Measurements from ENCODE around the gene SRPK1. TPM values are rescaled to one million over a fixed set of nuclear protein-coding genes. Genes with fewer than 3 reads are reported as not detected.

Gene SRPK1
- total and polyA plus RNA-seq, 10 of the 15 experiments (the other 5 are each of a cell fraction or from before 2014, with no cell fraction given) = 47.4 to 112 (median 85.8) TPM

- H3K4me3 ChIP-seq = no peak overlapping the region
- ChIA-PET CTCF (interaction anchor here (2.0 kb wide), 1 partner anchor 12 kb away, joined by 6 read pairs; no protein-coding TSS in a partner anchor), POLR2A (interaction anchor here (0.5 to 1.7 kb wide), 2 partner anchors 10 to 37 kb away, joined by 3 to 5 read pairs; no protein-coding TSS in a partner anchor), RAD21 (ENCODE audit: unreplicated experiment) (no interaction called here), SMC1A (ENCODE audit: uncharacterized antibody, unreplicated experiment) (interaction anchor here (0.8 to 1.7 kb wide), 4 partner anchors 10 to 292 kb away, joined by 3 to 4 read pairs (median 4); no protein-coding TSS in a partner anchor)
- DNase-seq (ENCODE audit: low read depth, low spot score) (no peak), FAIRE-seq (no peak), ATAC-seq (no peak)
- no peak overlapping the region for H3K9ac ChIP-seq (ENCODE audit: control insufficient read depth, insufficient read depth, low read length)
- peaks cover 25% of the 10 kb centered on the region for H3K79me2 ChIP-seq (ENCODE audit: control insufficient read depth, insufficient read depth, low read length)
- H3K4me1 ChIP-seq (ENCODE audit: control insufficient read depth, insufficient read depth, low read length) = no peaks in the 10 kb centered on the region
- 97% methylated on average over 8 of the region's 8 CpGs for WGBS (ENCODE audit: insufficient coverage, insufficient replicate concordance, low lambda C conversion rate, missing lambda C conversion rate)
- no peak overlapping the region for H3K27ac ChIP-seq (ENCODE audit: control insufficient read depth, insufficient read depth)
- H3K27me3 ChIP-seq (replicated peaks in 1 of 2; ENCODE audit: control insufficient read depth in 2 of 2, insufficient read depth in 2 of 2, low read length in 1 of 2) = no peaks in the 10 kb centered on the region
- H3K4me2 ChIP-seq (ENCODE audit: control insufficient read depth, insufficient read depth) = no peak overlapping the region
- intact Hi-C loops (cut with micrococcal nuclease; ENCODE audit: unreplicated experiment) = no loop called here
- TF ChIP-seq ZBED1 (IDR thresholded peaks at IDR 0.05; ENCODE audit: borderline replicate concordance) (no peak), MEF2A (IDR thresholded peaks at IDR 0.05; ENCODE audit: insufficient read depth, low read depth, low read length) (no peak), CREM (IDR thresholded peaks at IDR 0.05; ENCODE audit: low read depth) (no peak), NR2C2 (IDR thresholded peaks at IDR 0.05; ENCODE audit: borderline replicate concordance, control insufficient read depth, insufficient read length, low read depth) (no peak), BHLHE40 (IDR thresholded peaks at IDR 0.05; ENCODE audit: borderline replicate concordance in 1 of 2, low read depth in 2 of 2, low read length in 1 of 2) (no peak), ELK1 (IDR thresholded peaks at IDR 0.05; ENCODE audit: low read depth, low read length) (no peak), ZBTB40 (IDR thresholded peaks at IDR 0.05; ENCODE audit: borderline replicate concordance) (no peak), STAT3 (IDR thresholded peaks at IDR 0.05; ENCODE audit: low read depth, low read length) (no peak), GATAD2B (conservative IDR thresholded peaks at IDR 0.05; ENCODE audit: low read depth) (no peak), JUND (IDR thresholded peaks at IDR 0.05; ENCODE audit: low read depth, low read length) (no peak), RELA (IDR thresholded peaks at IDR 0.05; ENCODE audit: borderline replicate concordance, partially characterized antibody) (no peak), SIX5 (IDR thresholded peaks at IDR 0.05; ENCODE audit: low read depth, low read length, severe bottlenecking) (no peak), MTA2 (IDR thresholded peaks at IDR 0.05; ENCODE audit: low read depth) (no peak), RAD21 (IDR thresholded peaks at IDR 0.05; ENCODE audit: insufficient read depth, low read depth, low read length) (no peak), MTA3 (IDR thresholded peaks at IDR 0.05; ENCODE audit: borderline replicate concordance, low read length) (no peak), ATF7 (IDR thresholded peaks at IDR 0.05; ENCODE audit: low read depth) (no peak), ATF2 (IDR thresholded peaks at IDR 0.05; ENCODE audit: low read length) (no peak)
- peaks cover 20% of the 10 kb centered on the region for H3K9me3 ChIP-seq (replicated peaks; ENCODE audit: control insufficient read depth, insufficient read depth, low read length)
- no peaks in the 10 kb centered on the region for H4K20me1 ChIP-seq (ENCODE audit: control insufficient read depth, insufficient read depth)
- in situ Hi-C loops (cut with MboI) = no loop called here
- H2AFZ ChIP-seq (ENCODE audit: control insufficient read depth, low read depth, low read length) = no peak overlapping the region
- no TSS peak for BruUV-seq (replicated peaks)
- peaks cover 4 to 8% of the 10 kb centered on the region in 2 experiments; a peak in 2 of 4 replicates for H3K36me3 ChIP-seq (ENCODE audit: control insufficient read depth in 2 of 2, insufficient read depth in 2 of 2, low read length in 1 of 2)
These were observed 8.8 kb downstream of the SRPK1 start for GRCh38 chr6:35911871-35912653.
